PC-3 (cell line): ENCODE results near the gene ZC3H7A. TPM values are rescaled to one million over a fixed set of nuclear protein-coding genes. Genes with fewer than 3 reads are reported as not detected.
A peak's percentile ranks its signal among the peaks of the same experiment; 100 is the strongest.
"Not testable (repeated sequence)": the region's sequence is repeated elsewhere in the genome, so short reads cannot be mapped to it uniquely, and the experiment has no call there.

Experiments
- ATAC-seq: fragments of 200-7000 bp; cut with Tn5 transposase; 2 replicates; pipeline ENCODE4 v1.9.1; 2020; ENCODE audit warnings: mild to moderate bottlenecking, moderate library complexity
- BruUV-seq: library from RNA; stranded (reverse); fragments of 400-500 nt; replicated peaks from 2 replicates; lab custom pipeline; 2021; lab: Mats Ljungman, UMichigan
- CTCF ChIA-PET: fragments of 300-600 bp; sonication (Branson Sonifier 250); formaldehyde crosslinking; loops from one replicate; lab custom pipeline; 2022; ENCODE audit warnings: antibody characterized with exemption; lab: Charles Lee
- POLR2A ChIA-PET: fragments of 300-600 bp; sonication (Branson Sonifier 250); formaldehyde crosslinking; loops from one replicate; lab custom pipeline; 2022; ENCODE audit warnings: antibody characterized with exemption; ENCODE audit not compliant: unreplicated experiment; lab: Charles Lee
- DNase-seq: peaks from one replicate; pipeline ENCODE4 v3.0.0-alpha.2; 2015
- H2AFZ ChIP-seq: fragments of 300-600 bp; sonication (generic); 2 replicates; pipeline ENCODE4 v1.6.0; 2016; ENCODE audit warnings: antibody characterized with exemption, low read length
- H3F3A ChIP-seq: fragments of 300-600 bp; sonication (generic); one replicate; pipeline ENCODE4 v1.6.0; 2017; ENCODE audit warnings: antibody characterized with exemption, low read length, control low read depth, mild to moderate bottlenecking; ENCODE audit not compliant: unreplicated experiment
- H3K27ac ChIP-seq: fragments of 300-600 bp; sonication (generic); 2 replicates; pipeline ENCODE4 v1.5.1; 2016; ENCODE audit warnings: mild to moderate bottlenecking, low read length
- H3K27me3 ChIP-seq: fragments of 300-600 bp; sonication (generic); 2 replicates; pipeline ENCODE4 v1.6.1; 2016; ENCODE audit warnings: low read length, mixed read lengths
- H3K36me3 ChIP-seq: fragments of 300-600 bp; sonication (generic); 2 replicates; pipeline ENCODE4 v1.6.1; 2016; ENCODE audit warnings: low read depth, mixed run types, low read length, mixed read lengths
- H3K4me1 ChIP-seq: fragments of 300-600 bp; sonication (generic); 2 replicates; pipeline ENCODE4 v1.5.1; 2016; ENCODE audit warnings: low read length; ENCODE audit not compliant: insufficient read depth
- H3K4me2 ChIP-seq: fragments of 300-600 bp; sonication (generic); 2 replicates; pipeline ENCODE4 v1.6.0; 2016; ENCODE audit warnings: low read length
- H3K4me3 ChIP-seq: fragments of 300-600 bp; sonication (generic); 2 replicates; pipeline ENCODE4 v1.5.1; 2016; ENCODE audit warnings: mild to moderate bottlenecking, low read length, mixed read lengths
- H3K79me2 ChIP-seq: fragments of 300-600 bp; sonication (generic); 2 replicates; pipeline ENCODE4 v1.6.1; 2017; ENCODE audit warnings: low read length, mixed read lengths
- H3K9ac ChIP-seq: fragments of 300-600 bp; sonication (generic); 2 replicates; pipeline ENCODE4 v1.6.0; 2016; ENCODE audit warnings: mild to moderate bottlenecking, low read length
- H3K9me2 ChIP-seq: fragments of 300-600 bp; sonication (generic); replicated peaks from 2 replicates; pipeline ENCODE4 v1.6.1; 2016; ENCODE audit warnings: mixed run types, low read length, mixed read lengths
- H3K9me3 ChIP-seq: fragments of 300-600 bp; sonication (generic); 2 replicates; pipeline ENCODE4 v1.6.1; 2016; ENCODE audit warnings: low read length, mixed read lengths
- H4K20me1 ChIP-seq: fragments of 300-600 bp; sonication (generic); 2 replicates; pipeline ENCODE4 v1.6.1; 2016; ENCODE audit warnings: low read length, mixed read lengths
- CTCF ChIP-seq: fragments of 300-600 bp; sonication (generic); conservative IDR thresholded peaks from 2 replicates; pipeline ENCODE4 v1.5.1; 2017; ENCODE audit warnings: antibody characterized with exemption, low read depth, mild to moderate bottlenecking, low read length
- EZH2 ChIP-seq: fragments of 300-600 bp; sonication (generic); IDR thresholded peaks from one replicate; pipeline ENCODE4 v1.6.1; 2017; ENCODE audit warnings: antibody characterized with exemption, mild to moderate bottlenecking, low read length; ENCODE audit not compliant: unreplicated experiment
- EZH2phosphoT487 ChIP-seq: fragments of 300-600 bp; sonication (generic); IDR thresholded peaks from 2 replicates; pipeline ENCODE4 v1.6.1; 2018; ENCODE audit warnings: mild to moderate bottlenecking, antibody characterized with exemption, low read length, borderline replicate concordance
- intact Hi-C: fragments of 100-400 bp; cut with micrococcal nuclease; formaldehyde crosslinking; loops from 2 replicates; pipeline ENCODE4 v1.9.0; 2023
- total RNA-seq: library from RNA; depleted of rRNA; stranded (reverse); fragments of >200 nt; gene quantifications from 2 replicates; pipeline ENCODE4 v1.2.3, GENCODE V29; 2014

Gene ZC3H7A
- total RNA-seq, 1 experiment from 2014 or later = 21.2 TPM

- no TSS peak for BruUV-seq
- intact Hi-C loops = no loop called here
- CTCF ChIA-PET = interaction anchor here (0.6 kb wide), 1 partner anchor 22 kb away, joined by 4 read pairs; no protein-coding TSS in a partner anchor
- Histone ChIP-seq H3F3A (no peaks in the 10 kb centered on the region), H3K36me3 (peaks cover 32% of the 10 kb centered on the region), H3K9ac (no peak overlapping the region), H3K4me1 (peaks cover 4% of the 10 kb centered on the region; the same call in 1 of the 2 replicates), H3K9me2 (no peaks in the 10 kb centered on the region), H3K4me2 (no peak overlapping the region), H3K27ac (no peak overlapping the region), H3K79me2 (0 out of 2 replicates have a peak, but pooled peaks cover 3% of the 10 kb centered on the region), H3K27me3 (no peaks in the 10 kb centered on the region), H4K20me1 (0 out of 2 replicates have a peak, but pooled peaks cover 5% of the 10 kb centered on the region), H2AFZ (no peak overlapping the region), H3K9me3 (no peaks in the 10 kb centered on the region), H3K4me3 (no peak overlapping the region)
- no peak for ATAC-seq
- POLR2A ChIA-PET = no interaction called here
- TF ChIP-seq EZH2 (no peak), EZH2phosphoT487 (no peak), CTCF (no peak)
- no peak for DNase-seq
Measured at GRCh38 chr16:11835309-11835708, 38.3 kb upstream of the ZC3H7A start.

DNA sequence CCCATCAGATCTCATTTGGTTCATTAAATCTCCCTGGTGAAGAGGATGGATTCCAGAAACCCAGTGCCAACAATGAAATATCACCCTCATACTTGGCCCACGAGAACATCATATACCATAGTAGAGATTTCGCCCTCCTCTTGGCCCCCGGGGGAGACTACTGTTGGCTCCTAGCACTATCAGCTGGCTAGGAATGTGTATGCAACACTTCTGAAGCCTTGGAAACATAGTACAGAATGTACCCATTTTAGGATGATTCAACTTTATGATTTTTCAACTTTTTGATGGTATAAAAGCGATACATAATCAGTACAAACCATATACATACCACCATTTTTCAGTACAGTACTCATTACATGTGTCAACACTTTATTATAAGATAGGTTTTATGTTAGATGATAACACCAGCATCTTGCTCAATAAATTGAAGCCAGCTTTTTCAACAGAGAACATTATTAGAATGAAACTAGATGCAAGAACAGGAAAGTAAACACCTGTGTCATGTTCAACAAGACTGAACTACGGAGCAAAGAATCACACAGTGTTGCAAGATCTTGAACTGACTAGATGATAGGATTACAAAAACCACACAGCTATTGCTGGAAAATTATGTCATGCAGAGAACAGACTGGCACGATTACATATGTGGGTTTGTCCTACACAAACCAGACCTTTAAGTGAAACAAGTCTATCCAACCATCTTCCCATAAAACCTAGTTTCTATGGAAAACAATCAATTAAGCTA, 37.1 kb upstream of the ZC3H7A start:
- H3F3A ChIP-seq = no peaks in the 10 kb centered on the region
- intact Hi-C loops = no loop called here
- H3K27ac ChIP-seq = no peak overlapping the region
- H3K4me2 ChIP-seq = no peak overlapping the region
- no peak overlapping the region for H2AFZ ChIP-seq
- no peak overlapping the region for H3K9ac ChIP-seq
- ATAC-seq = no peak
- no peaks in the 10 kb centered on the region for H3K9me2 ChIP-seq
- ChIA-PET CTCF (no interaction called here), POLR2A (interaction anchor here (0.6 kb wide), 1 partner anchor 11 kb away, joined by 3 read pairs; no protein-coding TSS in a partner anchor)
- TF ChIP-seq EZH2 (no peak), CTCF (no peak), EZH2phosphoT487 (no peak)
- H3K9me3 ChIP-seq = no peaks in the 10 kb centered on the region
- peaks cover 4% of the 10 kb centered on the region; the same call in 1 of the 2 replicates for H3K4me1 ChIP-seq
- H3K36me3 ChIP-seq = peaks cover 23% of the 10 kb centered on the region; the same call in 1 of the 2 replicates
- no peak overlapping the region for H3K4me3 ChIP-seq
- no TSS peak for BruUV-seq
- peak; percentile 23 for DNase-seq
- no peaks in the 10 kb centered on the region for H3K79me2 ChIP-seq
- H3K27me3 ChIP-seq = no peaks in the 10 kb centered on the region
- H4K20me1 ChIP-seq = no peaks in the 10 kb centered on the region

GRCh38 chr16:11828696-11829095, 31.6 kb upstream of the ZC3H7A start:
- Histone ChIP-seq H4K20me1 (no peaks in the 10 kb centered on the region), H3K9me3 (no peaks in the 10 kb centered on the region), H3K9me2 (no peaks in the 10 kb centered on the region), H3K4me1 (no peaks in the 10 kb centered on the region), H3K36me3 (no peaks in the 10 kb centered on the region), H3K79me2 (no peaks in the 10 kb centered on the region), H3K9ac (no peak overlapping the region), H3K27me3 (no peaks in the 10 kb centered on the region), H3K4me2 (no peak overlapping the region), H2AFZ (no peak overlapping the region), H3K27ac (no peak overlapping the region), H3K4me3 (no peak overlapping the region), H3F3A (no peaks in the 10 kb centered on the region)
- TF ChIP-seq EZH2 (no peak), CTCF (no peak), EZH2phosphoT487 (no peak)
- BruUV-seq = no TSS peak
- ATAC-seq (no peak), DNase-seq (no peak)
- CTCF ChIA-PET = no interaction called here
- intact Hi-C loops = no loop called here
- POLR2A ChIA-PET = no interaction called here

GRCh38 chr16:11825520-11826165, 28.6 kb upstream of the ZC3H7A start:
- H3K9me3 ChIP-seq, ATAC-seq, H2AFZ ChIP-seq, H3F3A ChIP-seq, H3K36me3 ChIP-seq, intact Hi-C loops, H3K9ac ChIP-seq, H3K4me3 ChIP-seq, H3K4me2 ChIP-seq, BruUV-seq, POLR2A ChIA-PET, H3K4me1 ChIP-seq, H4K20me1 ChIP-seq, CTCF ChIA-PET, H3K79me2 ChIP-seq, H3K27ac ChIP-seq, H3K9me2 ChIP-seq, H3K27me3 ChIP-seq, DNase-seq: not testable (repeated sequence)
